NCI-H187 treated with DMSO at 0.1 percent for 48 hours (cell line): ENCODE results near the gene ISYNA1.

Experiments used
- DNase-seq: peaks from one replicate; lab custom pipeline; 2025; lab: John Stamatoyannopoulos, UW

Gene ISYNA1

DNA sequence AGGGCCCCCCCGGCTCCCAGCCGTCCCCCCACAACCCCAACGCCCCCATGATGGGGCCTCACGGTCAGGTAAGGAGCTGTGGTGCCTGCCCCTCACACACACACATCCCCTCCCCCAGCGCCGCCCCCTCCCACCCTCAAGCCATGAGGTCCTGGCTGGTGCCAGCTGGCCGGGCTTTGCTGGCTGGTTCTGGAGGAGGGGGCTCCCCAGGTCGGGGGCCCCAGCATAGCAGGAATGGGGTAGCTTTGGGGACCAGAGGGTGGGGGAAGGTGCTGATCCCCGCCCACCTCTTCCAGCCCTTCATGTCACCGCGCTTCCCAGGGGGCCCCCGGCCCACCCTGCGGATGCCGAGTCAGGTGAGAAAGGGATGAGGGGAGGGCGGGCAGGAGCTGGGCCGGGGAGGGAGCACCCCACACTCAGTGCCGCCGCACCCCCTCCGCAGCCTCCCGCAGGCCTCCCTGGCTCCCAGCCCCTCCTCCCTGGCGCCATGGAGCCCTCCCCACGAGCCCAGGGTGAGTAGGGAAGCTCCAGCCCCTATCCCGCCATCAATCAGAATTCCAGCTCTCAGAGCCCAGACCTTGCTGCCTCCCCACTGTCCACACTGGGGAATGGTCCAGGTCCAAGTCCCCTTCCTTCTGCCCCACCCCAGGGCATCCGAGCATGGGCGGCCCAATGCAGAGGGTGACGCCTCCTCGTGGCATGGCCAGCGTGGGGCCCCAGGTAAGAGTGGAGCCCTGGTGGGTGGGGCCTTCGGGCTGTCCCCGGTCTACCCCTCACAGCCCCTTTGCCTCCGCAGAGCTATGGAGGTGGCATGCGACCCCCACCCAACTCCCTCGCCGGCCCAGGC is 6.4 kb downstream of the ISYNA1 start:
- no peak for DNase-seq

DNA sequence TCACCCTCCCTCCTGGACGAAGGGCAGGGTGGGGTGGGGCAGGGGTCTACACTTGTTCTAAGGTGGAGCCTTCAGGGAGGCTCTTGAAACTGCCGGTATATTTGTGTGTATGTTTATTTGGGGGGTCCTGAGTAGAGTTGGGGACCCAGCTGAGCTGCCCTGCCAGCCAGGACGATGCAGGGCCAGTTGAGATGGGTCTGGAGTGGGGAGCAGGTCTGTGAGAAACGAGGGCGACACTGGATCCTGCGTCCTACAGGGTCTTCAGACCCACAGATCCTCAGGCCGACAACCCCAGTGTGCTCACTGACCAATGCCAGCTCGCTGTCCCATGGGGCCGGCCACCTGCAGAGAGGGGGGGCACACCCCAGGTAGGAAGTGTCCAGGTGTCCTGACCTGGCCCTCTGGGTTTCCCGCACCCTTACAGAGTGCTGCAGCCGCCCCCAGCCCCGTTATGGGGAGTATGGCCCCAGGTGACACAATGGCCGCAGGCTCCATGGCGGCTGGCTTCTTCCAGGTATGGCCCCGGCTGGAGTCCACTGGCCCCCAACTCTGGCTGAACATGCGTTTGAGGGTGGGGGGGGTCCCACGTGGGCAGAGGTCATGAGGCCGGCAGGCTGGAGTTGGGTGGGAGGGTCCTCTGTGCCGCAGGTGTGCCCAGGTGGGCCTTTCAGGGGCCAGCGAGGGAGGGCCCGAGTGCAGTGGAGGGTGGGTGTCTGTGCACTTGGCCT is 7.4 kb downstream of the ISYNA1 start:
- DNase-seq: no peak

DNA sequence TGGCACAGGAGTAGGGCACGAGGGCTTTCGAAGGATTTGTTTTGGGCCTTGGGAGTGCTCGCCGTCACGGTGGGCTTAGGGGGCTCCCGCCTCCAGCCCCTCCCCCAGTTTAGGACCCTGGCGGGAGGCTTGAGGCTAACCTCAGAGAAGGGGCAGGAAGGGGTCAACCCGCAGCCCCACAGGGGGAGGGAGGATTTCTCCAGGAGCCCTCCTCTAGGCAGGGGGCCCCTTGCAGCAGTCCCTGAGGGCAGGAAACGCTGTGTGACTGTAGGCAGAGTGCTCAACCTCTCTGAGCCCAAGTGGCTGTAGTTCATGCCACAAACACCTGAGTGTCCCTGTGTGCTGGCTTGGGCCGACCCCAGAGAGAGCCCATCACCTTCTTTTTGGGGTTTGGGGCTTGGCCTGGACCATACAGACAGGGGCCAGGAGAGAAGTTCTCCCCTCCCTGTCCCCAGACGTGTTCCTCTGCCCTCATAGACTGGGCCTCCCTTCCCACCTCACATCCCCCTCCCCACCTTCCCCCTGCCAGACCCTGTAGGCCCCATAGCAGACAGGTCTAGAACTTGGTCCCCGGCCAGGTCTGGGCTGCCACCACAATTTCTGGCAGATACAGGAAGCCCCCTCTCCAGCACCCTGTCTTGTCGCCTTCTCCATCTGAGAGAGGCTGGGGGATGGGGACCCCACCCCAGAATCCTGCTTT is 8.1 kb downstream of the ISYNA1 start:
- DNase-seq: no peak

DNA sequence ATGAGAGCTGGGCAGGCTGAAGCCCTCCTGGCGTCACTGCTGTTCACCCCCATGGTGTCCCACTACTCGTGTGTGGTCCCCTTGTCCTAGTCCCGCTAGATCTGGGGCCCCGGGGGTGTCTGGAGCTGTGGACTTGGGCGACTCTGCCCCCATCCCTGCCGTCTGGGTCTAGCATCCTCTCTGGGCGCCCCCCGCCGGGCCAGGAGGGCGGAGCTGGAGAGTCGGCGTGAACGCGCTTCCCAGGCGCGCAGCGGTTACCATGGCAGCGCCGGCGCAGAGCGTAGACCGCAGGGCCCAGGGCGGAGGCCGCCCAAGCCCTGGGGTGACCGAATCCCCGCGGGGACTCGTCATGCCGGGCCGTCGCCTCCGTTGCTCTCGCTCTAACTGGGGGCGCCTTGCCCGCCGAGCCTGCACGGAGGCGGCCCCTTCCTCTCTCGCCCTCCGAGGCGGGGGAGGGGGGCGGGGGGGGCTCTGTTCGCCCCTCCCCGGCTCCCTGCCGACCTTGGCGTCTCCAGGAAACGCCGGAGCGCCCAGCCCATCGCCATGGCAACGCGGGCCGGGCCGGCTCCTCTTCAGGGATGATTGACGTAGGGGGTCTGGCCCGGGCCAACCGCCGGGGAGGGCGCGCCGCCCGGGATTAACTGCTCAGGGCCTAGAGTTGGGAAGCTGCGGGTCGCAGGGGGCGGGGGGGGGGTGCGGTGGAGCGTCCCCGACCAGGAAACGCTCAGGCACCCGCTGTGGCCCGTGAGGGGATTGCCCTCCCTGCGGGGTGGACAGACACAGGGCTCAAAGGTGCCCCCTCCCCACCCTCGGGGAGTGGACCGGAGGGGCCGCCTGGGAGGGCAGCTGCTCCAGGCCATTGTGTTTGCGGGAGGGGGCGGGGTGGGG is 8.9 kb downstream of the ISYNA1 start:
- DNase-seq: no peak

DNA sequence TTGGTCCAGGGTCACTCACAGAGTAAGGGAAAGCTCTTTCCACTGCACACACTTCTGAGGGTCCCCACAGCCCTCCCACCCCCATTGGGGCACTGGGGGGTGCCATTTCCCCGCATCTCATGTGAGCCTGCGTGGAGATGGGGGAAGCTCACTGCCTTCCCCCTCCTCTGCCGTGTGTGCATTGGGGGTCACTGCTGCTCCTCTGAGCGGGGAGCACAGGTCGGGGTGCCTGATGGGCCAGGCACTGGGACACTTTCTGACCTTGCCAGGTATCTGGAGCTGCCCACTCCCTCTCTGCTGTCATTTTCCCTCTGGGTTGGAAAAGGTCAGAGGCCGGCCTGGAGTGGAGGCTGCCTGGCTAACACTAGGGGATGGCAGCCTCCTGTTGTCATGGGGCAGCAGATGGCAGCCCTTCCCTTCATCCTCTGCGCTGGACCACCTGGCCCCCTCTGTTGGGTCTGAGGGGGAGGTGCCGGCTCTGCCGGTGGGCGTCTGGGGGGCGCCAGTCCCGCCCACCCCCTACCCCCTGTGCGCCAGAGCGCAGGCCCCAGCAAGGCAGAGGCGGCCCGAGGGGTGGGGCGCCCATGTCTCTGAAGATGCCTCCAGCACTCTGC is 9.7 kb downstream of the ISYNA1 start:
- no peak for DNase-seq

DNA sequence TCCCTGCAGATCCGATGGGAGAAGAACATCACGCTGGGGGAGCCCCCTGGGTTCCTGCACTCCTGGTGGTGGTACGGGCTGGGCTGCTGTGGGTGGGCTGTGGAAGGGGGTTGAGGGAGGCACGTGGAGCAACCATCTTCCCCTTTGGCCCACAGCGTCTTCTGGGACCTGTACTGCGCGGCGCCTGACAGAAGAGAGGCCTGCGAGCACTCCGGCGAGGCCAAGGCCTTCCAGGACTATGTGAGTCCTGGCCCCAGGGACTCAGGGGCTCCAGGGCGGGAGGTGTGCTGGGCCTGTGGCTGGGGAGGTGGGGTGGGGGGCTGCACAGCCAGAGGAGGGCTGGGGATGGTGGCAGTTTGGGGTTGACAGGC is 10.2 kb downstream of the ISYNA1 start:
- no peak for DNase-seq

DNA sequence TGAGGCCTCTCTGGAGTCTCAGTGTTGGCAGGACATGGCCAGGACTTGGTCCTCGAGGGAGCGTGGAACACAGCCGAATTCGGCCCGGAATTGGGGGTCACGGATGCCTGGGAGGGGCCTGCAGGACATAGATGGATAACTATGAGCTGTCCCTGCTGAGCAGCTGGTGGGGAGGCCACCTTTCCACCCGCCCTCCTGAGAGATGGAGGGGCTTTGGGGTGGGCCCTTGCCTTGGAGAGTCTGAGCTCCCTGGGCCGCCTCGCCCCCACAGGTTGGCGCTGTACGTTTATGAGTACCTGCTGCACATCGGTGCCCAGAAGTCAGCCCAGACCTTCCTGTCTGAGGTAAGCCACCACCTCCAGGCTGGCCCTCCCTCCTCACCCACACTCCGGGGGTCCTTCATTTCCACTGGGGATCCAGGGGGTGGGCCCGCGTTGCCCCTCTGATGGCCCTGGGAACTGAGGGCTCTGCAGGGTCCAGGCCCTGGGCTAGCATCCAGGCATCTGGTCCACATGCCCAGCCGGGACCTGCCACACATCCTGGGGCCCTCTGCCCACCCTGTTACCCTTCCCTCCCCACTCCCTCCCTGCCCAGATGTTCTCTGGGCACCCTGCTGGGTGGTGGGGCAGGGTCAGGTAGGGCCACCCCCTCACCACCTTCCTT is 10.7 kb downstream of the ISYNA1 start:
- no peak for DNase-seq

DNA sequence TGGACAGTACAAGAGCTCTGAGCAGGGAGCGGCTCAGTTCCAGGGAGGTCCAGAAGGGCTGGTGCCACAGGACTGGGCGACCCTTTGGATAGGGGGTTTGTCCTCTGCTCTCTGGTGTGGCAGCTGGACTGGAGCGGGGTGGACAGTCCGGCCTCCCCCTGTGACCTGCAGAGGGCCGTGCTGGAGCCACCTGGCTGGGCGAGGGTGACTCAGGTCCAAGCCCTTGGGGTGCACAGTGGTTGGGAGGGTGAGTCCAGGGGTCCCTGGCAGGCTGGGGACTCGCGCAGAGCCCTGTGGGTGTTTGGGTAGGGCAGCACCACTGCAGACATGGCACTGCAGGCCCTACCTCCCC is 11.5 kb downstream of the ISYNA1 start:
- DNase-seq: no peak

DNA sequence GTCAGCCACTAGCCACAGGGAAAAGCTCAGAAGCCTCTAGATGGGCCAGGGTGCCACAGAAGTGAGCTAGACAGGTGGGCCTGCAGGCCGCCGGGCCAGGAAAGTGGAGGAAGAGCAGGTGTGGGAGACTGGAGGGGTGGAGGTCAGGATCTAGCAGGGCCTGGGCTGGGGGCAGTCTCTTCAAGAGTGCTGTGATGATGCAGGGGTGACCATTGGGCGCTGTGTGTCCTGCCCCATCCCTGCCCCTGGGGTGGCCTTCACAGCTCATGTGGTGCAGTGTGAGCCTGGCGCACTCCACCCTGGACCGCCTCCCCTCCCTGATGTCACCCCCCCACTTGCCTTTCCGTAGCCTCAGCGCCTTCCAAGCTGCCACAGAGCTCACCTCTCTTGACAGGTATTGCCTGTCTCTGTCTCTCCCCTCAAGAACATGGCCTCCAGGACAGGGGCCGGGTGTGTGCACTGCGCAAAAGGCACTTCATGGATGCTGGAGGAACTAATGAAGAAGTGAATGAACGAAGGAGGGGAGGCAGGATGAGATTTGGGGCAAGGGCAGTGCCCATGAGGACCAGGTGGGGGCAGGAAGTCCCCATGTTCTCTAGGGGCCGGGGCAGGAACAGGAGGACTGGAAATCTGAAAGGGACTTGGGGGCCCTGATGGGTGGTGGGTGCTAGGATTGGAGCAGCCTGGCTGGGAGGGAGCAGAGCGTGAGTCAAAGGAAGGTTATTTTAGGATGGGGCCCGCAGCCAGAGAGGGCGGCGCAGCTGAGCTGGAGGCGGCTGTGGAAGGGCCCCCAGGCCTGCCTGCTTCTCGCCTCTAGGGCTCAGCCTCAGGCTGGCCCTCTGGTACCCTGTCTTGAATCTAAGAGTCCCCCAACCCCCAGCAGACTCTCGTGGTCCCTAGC is 12.2 kb downstream of the ISYNA1 start:
- DNase-seq: no peak

DNA sequence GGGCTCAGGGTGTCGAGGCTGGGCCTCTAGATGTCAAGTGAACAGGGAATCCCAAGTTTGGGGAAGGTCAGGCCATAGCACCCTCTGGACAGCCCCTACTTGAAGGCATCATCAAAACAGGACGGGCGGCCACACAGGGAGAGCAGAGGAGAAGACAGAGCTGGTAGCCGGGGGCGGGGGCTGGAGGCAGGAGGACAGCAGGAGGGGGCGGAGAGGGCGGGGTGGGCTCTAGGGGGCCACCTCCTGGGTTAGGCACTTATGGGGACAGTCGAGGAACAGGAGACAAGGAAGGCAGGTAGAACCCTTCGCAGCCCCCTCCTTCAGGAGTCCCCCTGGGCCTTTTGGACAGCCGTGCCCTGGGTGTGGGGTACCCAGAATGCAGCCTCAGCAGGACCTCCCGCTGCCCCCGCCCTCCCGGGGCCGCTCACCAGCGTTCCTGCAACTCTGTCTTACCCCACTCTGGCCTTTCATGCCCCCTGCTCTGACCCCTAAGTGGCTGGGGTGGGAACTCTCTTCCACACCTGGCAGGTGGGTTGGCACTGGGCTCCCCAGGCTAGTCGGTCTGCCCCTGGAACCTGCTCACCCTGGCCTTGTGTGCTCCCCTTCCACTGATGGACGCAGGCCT is 12.9 kb downstream of the ISYNA1 start:
- DNase-seq: no peak

DNA sequence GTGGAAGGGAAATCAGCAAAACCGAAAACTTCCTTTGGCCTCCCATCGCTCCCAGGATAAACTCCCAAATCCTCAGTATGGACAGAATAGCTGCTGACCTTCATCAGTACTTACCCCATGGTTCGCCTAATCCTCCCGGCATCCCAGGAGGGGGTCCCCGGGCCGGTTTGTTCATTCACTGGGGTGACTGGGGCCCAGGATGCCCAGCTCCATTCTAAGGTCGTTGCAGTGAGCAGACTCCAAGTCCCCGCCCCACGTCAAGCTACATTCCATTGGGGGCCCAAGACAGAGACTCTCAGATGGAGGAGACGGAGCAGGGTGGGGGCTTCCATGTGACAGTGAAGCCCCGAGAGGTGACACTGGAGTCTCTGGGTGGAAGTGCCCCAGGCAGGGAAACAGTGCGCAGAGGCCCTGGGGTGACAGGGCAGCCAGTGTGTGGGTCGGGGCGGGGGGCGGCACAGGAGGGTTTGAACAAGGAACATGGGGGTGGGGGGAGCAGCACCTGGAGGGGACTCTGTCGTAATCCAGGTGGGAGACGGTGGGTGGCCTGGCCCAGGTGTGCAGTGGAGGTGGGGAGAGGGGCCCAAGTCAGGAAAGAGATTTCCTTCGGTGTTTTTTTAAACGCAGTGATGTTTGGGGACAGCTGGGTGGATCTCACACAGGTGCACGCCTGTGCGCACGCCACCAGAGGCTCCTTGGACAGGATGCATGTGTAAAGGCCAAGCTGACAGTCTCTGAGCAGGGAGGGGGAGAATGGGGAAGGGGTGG is 13.6 kb downstream of the ISYNA1 start:
- no peak for DNase-seq

DNA sequence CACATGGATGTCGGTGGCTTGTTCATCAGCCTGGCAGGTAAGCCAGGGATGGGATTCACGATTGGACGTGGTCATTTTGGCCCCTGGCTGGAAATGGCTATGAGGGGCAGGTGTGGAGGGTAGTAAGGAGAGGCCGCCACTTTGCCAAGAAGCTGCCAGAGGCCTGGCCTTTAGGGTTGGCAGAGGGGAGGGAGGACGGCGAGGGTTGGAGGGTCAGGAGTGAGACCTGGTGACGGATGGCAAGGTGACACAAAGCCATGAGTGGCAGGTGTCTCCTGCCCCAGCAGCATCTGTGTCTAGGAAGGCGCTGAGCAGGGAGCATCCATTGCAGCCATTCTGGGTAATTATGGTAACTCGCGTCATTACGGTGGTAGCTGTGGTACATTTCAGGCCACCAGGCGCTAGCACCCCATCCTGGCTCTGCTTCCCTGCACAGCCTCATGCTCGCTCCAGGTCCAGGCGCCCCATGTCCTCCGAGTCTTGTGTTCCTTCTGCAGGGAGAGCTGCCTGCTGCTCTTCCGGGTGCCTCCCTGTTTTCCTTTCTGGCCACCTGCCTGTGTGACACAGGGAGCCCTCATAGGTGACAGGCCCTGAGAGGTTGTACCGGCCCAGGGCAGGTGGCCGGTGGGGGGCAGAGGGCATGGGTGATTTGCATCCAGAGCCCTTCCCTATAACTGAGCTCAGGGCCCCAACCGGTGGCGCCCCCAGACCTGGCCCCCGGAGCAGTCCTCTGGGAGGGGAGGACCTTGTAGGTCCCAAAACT is 14.5 kb downstream of the ISYNA1 start:
- DNase-seq: no peak

DNA sequence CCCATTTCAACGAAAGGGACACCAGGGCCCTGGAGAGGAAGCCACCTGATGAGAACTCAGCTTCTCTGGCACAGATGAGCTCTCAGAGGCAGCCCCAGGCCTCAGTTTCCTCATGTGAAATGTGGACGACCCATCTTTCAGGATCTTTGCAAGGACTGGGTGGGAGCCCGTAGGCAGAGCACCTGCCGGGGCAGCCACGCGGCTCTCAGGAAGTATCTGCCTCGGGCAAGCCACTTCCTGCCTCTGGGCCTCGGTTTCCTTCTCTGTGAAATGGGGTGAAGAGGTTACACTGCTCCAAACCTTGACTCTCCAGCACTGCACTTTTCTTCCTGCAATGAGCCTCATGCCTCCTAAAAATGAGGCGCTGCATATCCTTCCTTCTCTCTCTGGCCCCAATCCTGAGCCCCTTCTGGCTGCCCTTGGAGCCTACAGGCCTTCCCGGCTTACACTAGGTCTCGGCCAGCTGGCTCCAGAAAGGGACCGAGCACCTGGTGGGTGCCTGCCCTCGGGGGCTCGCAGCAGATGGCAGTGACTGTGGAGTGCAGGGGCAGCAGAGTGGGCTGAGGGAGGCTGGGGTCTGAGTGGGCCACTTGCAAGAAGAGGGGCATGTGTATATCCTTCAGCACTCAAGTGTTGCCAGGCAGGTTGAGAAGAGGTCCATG is 15.3 kb downstream of the ISYNA1 start:
- no peak for DNase-seq

DNA sequence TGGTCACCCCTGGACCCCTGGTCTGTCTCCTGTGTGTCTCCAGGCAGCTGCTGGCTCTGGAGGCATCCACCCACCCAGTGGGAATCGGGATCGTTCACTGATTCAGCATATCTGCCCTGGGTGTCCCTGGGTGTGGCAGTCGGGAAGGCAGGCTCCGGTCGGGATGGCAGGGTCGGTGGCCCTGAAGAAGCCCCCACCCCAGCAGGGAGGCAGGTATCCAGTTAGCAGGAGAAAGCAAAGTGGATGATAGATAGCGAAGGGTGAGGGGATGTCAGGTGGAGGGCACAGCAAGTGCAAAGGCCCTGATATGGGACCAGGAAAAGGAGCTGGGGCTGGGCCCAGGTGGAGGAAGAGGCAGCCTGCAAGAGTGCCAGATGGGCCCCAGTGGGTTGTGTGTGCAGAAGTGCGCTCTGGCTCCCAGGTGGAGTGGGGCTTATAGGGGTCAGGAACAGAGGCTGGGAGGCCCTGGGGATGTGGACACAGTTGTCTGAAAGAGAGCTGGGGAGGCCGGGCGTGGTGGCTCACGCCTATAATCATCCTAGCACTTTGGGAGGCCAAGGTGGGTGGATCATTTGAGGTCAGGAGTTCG is 16.5 kb downstream of the ISYNA1 start:
- no peak for DNase-seq

DNA sequence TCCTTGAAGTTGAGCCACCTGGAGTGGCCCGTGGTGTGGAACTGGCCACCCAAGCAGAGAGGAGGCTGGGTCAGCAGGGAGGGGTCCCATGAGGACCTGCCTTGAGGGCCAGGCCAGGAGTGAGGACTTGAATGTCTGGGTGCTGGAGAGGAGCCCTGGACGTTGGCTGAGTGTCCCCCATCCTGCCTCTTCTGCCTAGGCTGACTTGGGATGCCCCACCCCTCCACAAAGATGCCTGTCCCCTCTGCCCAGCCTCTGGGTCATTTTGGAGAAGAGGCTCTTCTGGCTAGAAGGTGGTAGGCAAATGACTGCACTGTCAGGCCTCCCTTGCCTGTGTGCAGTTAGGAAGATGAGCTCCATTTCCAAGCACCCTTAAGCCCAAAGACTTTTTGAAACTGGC is 17.0 kb downstream of the ISYNA1 start:
- no peak for DNase-seq

DNA sequence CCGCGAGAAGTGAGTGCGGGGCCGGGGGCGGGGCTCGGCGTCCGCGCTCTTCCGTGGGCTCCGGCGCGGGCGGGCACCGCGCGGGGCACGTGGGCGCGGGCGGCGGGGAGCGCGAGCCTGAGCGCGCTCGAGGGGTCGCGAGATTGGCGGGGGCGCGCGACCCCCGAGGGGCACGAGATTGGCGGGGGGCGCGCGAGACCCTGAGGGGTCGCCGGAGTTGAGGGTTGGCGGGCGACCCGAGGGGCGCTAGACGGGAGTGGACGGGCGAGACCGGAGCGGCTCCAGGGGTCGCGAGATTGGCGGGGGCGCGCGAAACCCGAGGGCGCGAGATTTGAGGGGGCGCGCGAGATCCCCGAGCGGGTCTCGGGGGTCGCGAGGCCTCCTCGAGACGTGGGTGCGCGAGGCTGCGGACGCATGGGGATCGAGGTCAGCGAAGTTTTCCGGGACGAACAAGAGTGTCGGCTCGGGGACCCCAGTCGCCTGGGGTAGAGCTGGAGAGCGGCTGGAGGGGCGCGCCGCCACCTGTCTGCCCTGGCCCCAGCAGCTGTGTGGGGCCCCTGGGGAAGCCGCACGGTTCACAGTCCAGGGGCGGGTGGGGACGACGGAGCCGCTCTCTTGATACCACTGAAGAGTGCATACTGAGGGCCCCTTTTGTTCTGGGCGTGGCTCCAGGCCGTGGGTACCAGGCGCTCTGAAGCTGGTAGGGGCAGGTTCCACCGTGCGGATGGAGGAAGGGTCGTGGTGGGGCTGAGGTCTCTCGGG is 18.1 kb downstream of the ISYNA1 start:
- no peak for DNase-seq
